Natural killer cell (primary cell): ENCODE results near the gene BNIP5. TPM values are rescaled to one million over a fixed set of nuclear protein-coding genes. Genes with fewer than 3 reads are reported as not detected.

ENCODE experiments used
- ATAC-seq, 3 donors: fragments of 150-1000 bp in 2 of 3; fragments of 200-7000 bp in 1 of 3; cut with Tn5 transposase; 1 replicate in 1 of 3; 2 replicates in 2 of 3; pipeline ENCODE4 v1.10.0; 2021; ENCODE audit warnings: mild to moderate bottlenecking in 2 of 3, moderate library complexity in 2 of 3
- DNase-seq, 2 donors: peaks; one replicate each; pipeline versions ENCODE4 v3.0.0 to v3.0.0-alpha.2; 2013 to 2021; ENCODE audit warnings: mixed read lengths in 1 of 2
- H3K27ac ChIP-seq: one replicate; pipeline ENCODE4 v1.5.1; 2013; ENCODE audit warnings: mild to moderate bottlenecking, low read length
- H3K27me3 ChIP-seq: one replicate; pipeline ENCODE4 v1.6.1; 2013; ENCODE audit warnings: low read length; ENCODE audit not compliant: control insufficient read depth, insufficient read depth
- H3K36me3 ChIP-seq: one replicate; pipeline ENCODE4 v1.6.1; 2013; ENCODE audit warnings: low read length; ENCODE audit not compliant: control insufficient read depth, insufficient read depth
- H3K4me1 ChIP-seq: one replicate; pipeline ENCODE4 v1.6.1; 2013; ENCODE audit warnings: low read length; ENCODE audit not compliant: control insufficient read depth, insufficient read depth
- H3K4me3 ChIP-seq: one replicate; pipeline ENCODE4 v1.5.1; 2013; ENCODE audit warnings: low read length
- H3K9me3 ChIP-seq: one replicate; pipeline ENCODE4 v1.6.1; 2013; ENCODE audit warnings: low read length; ENCODE audit not compliant: control insufficient read depth, insufficient read depth
- H3K27ac Mint-ChIP-seq, 2 donors: one replicate each; pipeline ENCODE4 v1.8.0; 2022; ENCODE audit warnings: mild to moderate bottlenecking in 2 of 2, mixed read lengths in 2 of 2, moderate library complexity in 1 of 2
- H3K27me3 Mint-ChIP-seq, 2 donors: one replicate each; pipeline ENCODE4 v1.8.0; 2022; ENCODE audit warnings: low read depth in 2 of 2, mixed read lengths in 2 of 2
- H3K36me3 Mint-ChIP-seq: one replicate; pipeline ENCODE4 v1.8.0; 2022; ENCODE audit warnings: mixed read lengths
- H3K4me1 Mint-ChIP-seq, 2 donors: one replicate each; pipeline ENCODE4 v1.8.0; 2022; ENCODE audit warnings: mixed read lengths in 2 of 2
- H3K4me3 Mint-ChIP-seq: one replicate; pipeline ENCODE4 v1.8.0; 2022; ENCODE audit warnings: mild to moderate bottlenecking, moderate library complexity, mixed read lengths
- H3K9me3 Mint-ChIP-seq, 2 donors: one replicate each; pipeline ENCODE4 v1.8.0; 2022; ENCODE audit warnings: mixed read lengths in 2 of 2
- CTCF ChIP-seq: fragments of 200-600 bp; IDR thresholded peaks from one replicate; pipeline ENCODE4 v1.8.0; 2022; ENCODE audit warnings: antibody characterized with exemption
- WGBS: methylation state at CpG from one replicate; pipeline ENCODE4 v1.1.7; 2013; ENCODE audit warnings: missing lambda C conversion rate; ENCODE audit not compliant: insufficient coverage; 5-methylcytosine and 5-hydroxymethylcytosine counted together
- intact Hi-C: fragments of 100-400 bp; cut with micrococcal nuclease; formaldehyde crosslinking; loops from one replicate; pipeline ENCODE4 v1.14.2; 2022
- total RNA-seq, 4 donors: library from RNA; stranded (reverse); fragments of 120-200 nt in 1 of 4; gene quantifications; one replicate each; pipeline versions ENCODE4 v1.2.3 to v1.2.4, GENCODE V29; 2013 to 2022

Gene BNIP5
- total RNA-seq, 3 donors from 2014 or later (not counting 1 experiment from before 2014, with no cell fraction given): not detected

GRCh38 chr6:36382976-36383375 lies 46.3 kb upstream of the BNIP5 start:
- Histone ChIP-seq H3K4me3 (no peak overlapping the region), H3K4me1 (peaks cover 17% of the 10 kb centered on the region), H3K27ac (no peak overlapping the region), H3K9me3 (no peaks in the 10 kb centered on the region), H3K36me3 (no peaks in the 10 kb centered on the region), H3K27me3 (peaks cover 6% of the 10 kb centered on the region)
- H3K4me1 Mint-ChIP-seq: peaks cover 16% of the 10 kb centered on the region in 2 donors
- no peak overlapping the region for H3K4me3 Mint-ChIP-seq
- H3K27me3 Mint-ChIP-seq: peaks cover 7 to 8% of the 10 kb centered on the region in 2 donors
- H3K27ac Mint-ChIP-seq: no peak overlapping the region
- TF ChIP-seq CTCF: no peak
- H3K36me3 Mint-ChIP-seq: no peaks in the 10 kb centered on the region
- no peak for ATAC-seq
- WGBS: 72% methylated on average over 4 of the region's 4 CpGs
- no peak for DNase-seq
- intact Hi-C loops: no loop called here
- no peaks in the 10 kb centered on the region for H3K9me3 Mint-ChIP-seq

GRCh38 chr6:36381502-36382389 lies 45.1 kb upstream of the BNIP5 start:
- no peak overlapping the region for H3K27ac Mint-ChIP-seq

GRCh38 chr6:36380166-36380565 lies 43.5 kb upstream of the BNIP5 start:
- Mint-ChIP-seq H3K27me3 (no peaks in the 10 kb centered on the region), H3K36me3 (no peaks in the 10 kb centered on the region), H3K27ac (no peak overlapping the region), H3K4me1 (no peaks in the 10 kb centered on the region), H3K4me3 (no peak overlapping the region), H3K9me3 (no peaks in the 10 kb centered on the region)
- Histone ChIP-seq H3K27me3 (no peaks in the 10 kb centered on the region), H3K9me3 (no peaks in the 10 kb centered on the region), H3K4me3 (no peak overlapping the region), H3K36me3 (no peaks in the 10 kb centered on the region), H3K27ac (no peak overlapping the region), H3K4me1 (no peaks in the 10 kb centered on the region)
- no peak for TF ChIP-seq CTCF
- intact Hi-C loops: no loop called here
- no peak for DNase-seq
- no peak for ATAC-seq
- WGBS: 97% methylated on average over 4 of the region's 4 CpGs

More at GRCh38 chr6:36381502-36382389, 45.1 kb upstream of the BNIP5 start:
- Mint-ChIP-seq H3K4me3 (no peak overlapping the region), H3K4me1 (peaks cover 7 to 8% of the 10 kb centered on the region in 2 donors), H3K27me3 (peaks cover 0 to 3% of the 10 kb centered on the region in 2 donors), H3K36me3 (no peaks in the 10 kb centered on the region), H3K9me3 (no peaks in the 10 kb centered on the region)
- no peak overlapping the region for H3K27ac ChIP-seq
- H3K9me3 ChIP-seq: no peaks in the 10 kb centered on the region
- no peak overlapping the region for H3K4me3 ChIP-seq
- WGBS: 84% methylated on average over 7 of the region's 9 CpGs
- H3K4me1 ChIP-seq: peaks cover 6% of the 10 kb centered on the region
- peaks cover 1% of the 10 kb centered on the region for H3K27me3 ChIP-seq
- DNase-seq (no peak), ATAC-seq (no peak)
- intact Hi-C loops: no loop called here
- no peak for TF ChIP-seq CTCF
- H3K36me3 ChIP-seq: no peaks in the 10 kb centered on the region
